ENCODE results near the gene GRID2. TPM values are rescaled to one million over a fixed set of nuclear protein-coding genes. Genes with fewer than 3 reads are reported as not detected.
"Not testable (repeated sequence)": the region's sequence is repeated elsewhere in the genome, so short reads cannot be mapped to it uniquely, and the experiment has no call there.

The GRID2 gene
- total and polyA plus RNA-seq, 4 donors = under 0.01 to 0.02 TPM; not detected in 2

GRCh38 chr4:93355411-93355810 lies 1051.6 kb downstream of the GRID2 start:
- H3K36me3 ChIP-seq (ENCODE audit: control insufficient read depth in 4 of 4, insufficient read depth in 3 of 4, low read depth in 1 of 4, low read length in 3 of 4) = no peaks in the 10 kb centered on the region
- H3K27me3 ChIP-seq (ENCODE audit: control insufficient read depth in 4 of 4, insufficient read depth in 4 of 4, low read length in 3 of 4) = no peaks in the 10 kb centered on the region
- H3K27ac ChIP-seq (ENCODE audit: low read depth in 1 of 2, low read length in 2 of 2) = no peak overlapping the region
- DNase-seq (ENCODE audit: low spot score) = no peak
- no peaks in the 10 kb centered on the region for H3K9me3 ChIP-seq (ENCODE audit: control insufficient read depth in 4 of 4, low read length in 3 of 4)
- H3K4me1 ChIP-seq (ENCODE audit: control insufficient read depth in 4 of 4, insufficient read depth in 4 of 4, low read length in 3 of 4) = no peaks in the 10 kb centered on the region
- H3K4me3 ChIP-seq (ENCODE audit: low read depth in 1 of 3, low read length in 3 of 3) = no peak overlapping the region
- TF ChIP-seq YY1 (IDR thresholded peaks at IDR 0.05) = no peak
- TF ChIP-seq CTCF (IDR thresholded peaks at IDR 0.05; ENCODE audit: low read depth, low read length, missing input control) = no peak
- no peak for TF ChIP-seq EGR1 (IDR thresholded peaks at IDR 0.05; ENCODE audit: low read depth in 2 of 2)
- TF ChIP-seq GABPA (IDR thresholded peaks at IDR 0.05 in 1 of 2, conservative IDR thresholded peaks at IDR 0.05 in 1 of 2) = no peak
- no peak for TF ChIP-seq ZBTB33 (IDR thresholded peaks at IDR 0.05)
- no peak for TF ChIP-seq SP1 (IDR thresholded peaks at IDR 0.05)
- TF ChIP-seq RXRA (IDR thresholded peaks at IDR 0.05) = no peak
- TF ChIP-seq NR2F2 (IDR thresholded peaks at IDR 0.05) = no peak
- TF ChIP-seq REST (IDR thresholded peaks at IDR 0.05) = no peak
- no peak for TF ChIP-seq JUND (IDR thresholded peaks at IDR 0.05)
- no peak for TF ChIP-seq HNF4G (IDR thresholded peaks at IDR 0.05)
- TF ChIP-seq FOXA2 (IDR thresholded peaks at IDR 0.05) = no peak
- no peak for TF ChIP-seq HNF4A (conservative IDR thresholded peaks at IDR 0.05)
- TF ChIP-seq FOXA1 (IDR thresholded peaks at IDR 0.05) = no peak
- TF ChIP-seq RAD21 (IDR thresholded peaks at IDR 0.05) = no peak
- TF ChIP-seq MAX (IDR thresholded peaks at IDR 0.05) = no peak
- TF ChIP-seq TAF1 (conservative IDR thresholded peaks at IDR 0.05) = no peak
- WGBS = 44% methylated on average over 4 of the region's 4 CpGs
- no peak overlapping the region for H3K9ac ChIP-seq (ENCODE audit: low read depth in 1 of 2, low read length in 2 of 2)

GRCh38 chr4:93359586-93359985 lies 1055.8 kb downstream of the GRID2 start:
- H3K4me1 ChIP-seq (ENCODE audit: control insufficient read depth in 4 of 4, insufficient read depth in 4 of 4, low read length in 3 of 4) = no peaks in the 10 kb centered on the region
- TF ChIP-seq SP1 (IDR thresholded peaks at IDR 0.05) (no peak), GABPA (IDR thresholded peaks at IDR 0.05 in 1 of 2, conservative IDR thresholded peaks at IDR 0.05 in 1 of 2) (no peak), EGR1 (IDR thresholded peaks at IDR 0.05; ENCODE audit: low read depth in 2 of 2) (no peak), FOXA1 (IDR thresholded peaks at IDR 0.05) (no peak), FOXA2 (IDR thresholded peaks at IDR 0.05) (no peak)
- no peak overlapping the region for H3K4me3 ChIP-seq (ENCODE audit: low read depth in 1 of 3, low read length in 3 of 3)
- no peak overlapping the region for H3K27ac ChIP-seq (ENCODE audit: low read depth in 1 of 2, low read length in 2 of 2)
- no peaks in the 10 kb centered on the region for H3K9me3 ChIP-seq (ENCODE audit: control insufficient read depth in 4 of 4, low read length in 3 of 4)
- no peak overlapping the region for H3K9ac ChIP-seq (ENCODE audit: low read depth in 1 of 2, low read length in 2 of 2)
- no peak for DNase-seq (ENCODE audit: low spot score)
- H3K27me3 ChIP-seq (ENCODE audit: control insufficient read depth in 4 of 4, insufficient read depth in 4 of 4, low read length in 3 of 4) = no peaks in the 10 kb centered on the region
- 72% methylated on average over 3 of the region's 3 CpGs for WGBS
- no peaks in the 10 kb centered on the region for H3K36me3 ChIP-seq (ENCODE audit: control insufficient read depth in 4 of 4, insufficient read depth in 3 of 4, low read depth in 1 of 4, low read length in 3 of 4)

GRCh38 chr4:93366169-93366755 lies 1062.5 kb downstream of the GRID2 start:
- not testable (repeated sequence) for H3K27ac ChIP-seq (ENCODE audit: low read depth in 1 of 2, low read length in 2 of 2); H3K9me3 ChIP-seq (ENCODE audit: control insufficient read depth in 4 of 4, low read length in 3 of 4); H3K27me3 ChIP-seq (ENCODE audit: control insufficient read depth in 4 of 4, insufficient read depth in 4 of 4, low read length in 3 of 4); H3K9ac ChIP-seq (ENCODE audit: low read depth in 1 of 2, low read length in 2 of 2); H3K4me1 ChIP-seq (ENCODE audit: control insufficient read depth in 4 of 4, insufficient read depth in 4 of 4, low read length in 3 of 4); H3K36me3 ChIP-seq (ENCODE audit: control insufficient read depth in 4 of 4, insufficient read depth in 3 of 4, low read depth in 1 of 4, low read length in 3 of 4); DNase-seq (ENCODE audit: low spot score); H3K4me3 ChIP-seq (ENCODE audit: low read depth in 1 of 3, low read length in 3 of 3)
- 79% methylated on average over 9 of the region's 9 CpGs for WGBS

Data from liver (tissue), 9 donors.